ENCODE results near the gene MUC6. TPM values are rescaled to one million over a fixed set of nuclear protein-coding genes. Genes with fewer than 3 reads are reported as not detected.

MUC6 gene
- total RNA-seq, 2 experiments from 2014 or later, result not detected

- no peaks in the 10 kb centered on the region for H3K4me1 Mint-ChIP-seq
- CTCF ChIA-PET, result no interaction called here
- no peak overlapping the region for H3K4me3 Mint-ChIP-seq
- no peak for DNase-seq
- no peaks in the 10 kb centered on the region for H3K36me3 Mint-ChIP-seq (ENCODE audit: low read depth)
- POLR2A ChIA-PET, result no interaction called here
- H3K9me3 Mint-ChIP-seq, result no peaks in the 10 kb centered on the region
- peaks cover 4% of the 10 kb centered on the region for H3K27me3 Mint-ChIP-seq
- no peak overlapping the region for H3K27ac Mint-ChIP-seq
These were observed 4.1 kb upstream of the MUC6 start for GRCh38 chr11:1040428-1041148.

- DNase-seq, result no peak
- POLR2A ChIA-PET, result no interaction called here
- Mint-ChIP-seq H3K4me1 (no peaks in the 10 kb centered on the region), H3K27me3 (no peaks in the 10 kb centered on the region), H3K27ac (no peak overlapping the region), H3K36me3 (ENCODE audit: low read depth) (no peaks in the 10 kb centered on the region), H3K9me3 (no peaks in the 10 kb centered on the region), H3K4me3 (no peak overlapping the region)
- CTCF ChIA-PET, result no interaction called here
These were observed 3.2 kb upstream of the MUC6 start for GRCh38 chr11:1039481-1040427.

- H3K36me3 Mint-ChIP-seq (ENCODE audit: low read depth), result no peaks in the 10 kb centered on the region
- DNase-seq, result no peak
- no peaks in the 10 kb centered on the region for H3K9me3 Mint-ChIP-seq
- H3K4me1 Mint-ChIP-seq, result no peaks in the 10 kb centered on the region
- ChIA-PET POLR2A (no interaction called here), CTCF (no interaction called here)
- no peak overlapping the region for H3K4me3 Mint-ChIP-seq
- no peaks in the 10 kb centered on the region for H3K27me3 Mint-ChIP-seq
- H3K27ac Mint-ChIP-seq, result no peak overlapping the region
These were observed 2.4 kb upstream of the MUC6 start for GRCh38 chr11:1038921-1039320.

GRCh38 chr11:1038361-1038760, 1.8 kb upstream of the MUC6 start:
- H3K27me3 Mint-ChIP-seq, result no peaks in the 10 kb centered on the region
- no peaks in the 10 kb centered on the region for H3K36me3 Mint-ChIP-seq (ENCODE audit: low read depth)
- CTCF ChIA-PET, result no interaction called here
- no peaks in the 10 kb centered on the region for H3K9me3 Mint-ChIP-seq
- H3K27ac Mint-ChIP-seq, result no peak overlapping the region
- POLR2A ChIA-PET, result no interaction called here
- no peaks in the 10 kb centered on the region for H3K4me1 Mint-ChIP-seq
- no peak overlapping the region for H3K4me3 Mint-ChIP-seq
- DNase-seq, result no peak

- ChIA-PET POLR2A (no interaction called here), CTCF (no interaction called here)
- Mint-ChIP-seq H3K27me3 (no peaks in the 10 kb centered on the region), H3K4me3 (no peak overlapping the region), H3K4me1 (no peaks in the 10 kb centered on the region), H3K36me3 (ENCODE audit: low read depth) (no peaks in the 10 kb centered on the region), H3K9me3 (peaks cover 1% of the 10 kb centered on the region), H3K27ac (no peak overlapping the region)
- no peak for DNase-seq
These were observed 1.1 kb upstream of the MUC6 start for GRCh38 chr11:1037506-1038055.

GRCh38 chr11:1036931-1037330, 413 bp upstream of the MUC6 start:
- DNase-seq, result no peak
- no peaks in the 10 kb centered on the region for H3K27me3 Mint-ChIP-seq
- no peak overlapping the region for H3K4me3 Mint-ChIP-seq
- ChIA-PET CTCF (no interaction called here), POLR2A (no interaction called here)
- H3K4me1 Mint-ChIP-seq, result no peaks in the 10 kb centered on the region
- no peak overlapping the region for H3K27ac Mint-ChIP-seq
- H3K9me3 Mint-ChIP-seq, result peaks cover 7% of the 10 kb centered on the region
- H3K36me3 Mint-ChIP-seq (ENCODE audit: low read depth), result no peaks in the 10 kb centered on the region

- Mint-ChIP-seq H3K27ac (no peak overlapping the region), H3K4me3 (no peak overlapping the region), H3K9me3 (peaks cover 7% of the 10 kb centered on the region), H3K27me3 (no peaks in the 10 kb centered on the region), H3K4me1 (no peaks in the 10 kb centered on the region), H3K36me3 (ENCODE audit: low read depth) (no peaks in the 10 kb centered on the region)
- ChIA-PET CTCF (no interaction called here), POLR2A (no interaction called here)
- DNase-seq, result no peak
These were observed 788 bp downstream of the MUC6 start for GRCh38 chr11:1035577-1036283.

GRCh38 chr11:1034456-1035295, 1.8 kb downstream of the MUC6 start:
- H3K36me3 Mint-ChIP-seq (ENCODE audit: low read depth), result no peaks in the 10 kb centered on the region
- no peak overlapping the region for H3K4me3 Mint-ChIP-seq
- H3K27me3 Mint-ChIP-seq, result no peaks in the 10 kb centered on the region
- ChIA-PET CTCF (no interaction called here), POLR2A (no interaction called here)
- H3K4me1 Mint-ChIP-seq, result no peaks in the 10 kb centered on the region
- peaks cover 7% of the 10 kb centered on the region for H3K9me3 Mint-ChIP-seq
- H3K27ac Mint-ChIP-seq, result no peak overlapping the region
- no peak for DNase-seq

GRCh38 chr11:1034001-1034400, 2.5 kb downstream of the MUC6 start:
- no peak overlapping the region for H3K4me3 Mint-ChIP-seq
- CTCF ChIA-PET, result no interaction called here
- peaks cover 7% of the 10 kb centered on the region for H3K9me3 Mint-ChIP-seq
- H3K4me1 Mint-ChIP-seq, result no peaks in the 10 kb centered on the region
- no peaks in the 10 kb centered on the region for H3K36me3 Mint-ChIP-seq (ENCODE audit: low read depth)
- H3K27me3 Mint-ChIP-seq, result no peaks in the 10 kb centered on the region
- no peak overlapping the region for H3K27ac Mint-ChIP-seq
- POLR2A ChIA-PET, result no interaction called here
- DNase-seq, result no peak

- CTCF ChIA-PET, result no interaction called here
- Mint-ChIP-seq H3K36me3 (ENCODE audit: low read depth) (no peaks in the 10 kb centered on the region), H3K4me1 (no peaks in the 10 kb centered on the region), H3K27ac (no peak overlapping the region), H3K4me3 (no peak overlapping the region), H3K9me3 (peaks cover 7% of the 10 kb centered on the region), H3K27me3 (no peaks in the 10 kb centered on the region)
- POLR2A ChIA-PET, result no interaction called here
- no peak for DNase-seq
These were observed 3.3 kb downstream of the MUC6 start for GRCh38 chr11:1033016-1033798.

GRCh38 chr11:1032310-1032891, 4.1 kb downstream of the MUC6 start:
- no peaks in the 10 kb centered on the region for H3K36me3 Mint-ChIP-seq (ENCODE audit: low read depth)
- no peaks in the 10 kb centered on the region for H3K27me3 Mint-ChIP-seq
- H3K9me3 Mint-ChIP-seq, result peaks cover 7% of the 10 kb centered on the region
- H3K27ac Mint-ChIP-seq, result no peak overlapping the region
- DNase-seq, result no peak
- ChIA-PET POLR2A (no interaction called here), CTCF (no interaction called here)
- no peak overlapping the region for H3K4me3 Mint-ChIP-seq
- H3K4me1 Mint-ChIP-seq, result no peaks in the 10 kb centered on the region
